ENCODE measurements around the gene ASAP2. TPM values are rescaled to one million over a fixed set of nuclear protein-coding genes. Genes with fewer than 3 reads are reported as not detected.

The ASAP2 gene
- total RNA-seq, 2 experiments from 2014 or later, result 0.27 TPM; not detected in 1

- no peak overlapping the region for H3K4me2 ChIP-seq (ENCODE audit: low read length)
- POLR2A ChIA-PET, result interaction anchor here (0.6 kb wide), 2 partner anchors 33 to 38 kb away, joined by 3 to 6 read pairs; no protein-coding TSS in a partner anchor
Observed at GRCh38 chr2:9232886-9233285, 26.3 kb downstream of the ASAP2 start.

GRCh38 chr2:9234680-9235146, 28.1 kb downstream of the ASAP2 start:
- H3K4me2 ChIP-seq (ENCODE audit: low read length), result no peak overlapping the region
- ChIA-PET CTCF (ENCODE audit: unreplicated experiment) (no interaction called here), POLR2A (interaction anchor here (0.6 kb wide), 1 partner anchor 207 kb away, joined by 3 read pairs; no protein-coding TSS in a partner anchor)
- no peak for DNase-seq (ENCODE audit: low spot score)
- no peak overlapping the region for H3K27ac ChIP-seq (ENCODE audit: low read depth, low read length, poor library complexity, severe bottlenecking)
- no TSS peak for BruUV-seq (replicated peaks)
- no peaks in the 10 kb centered on the region for H3K9me2 ChIP-seq (ENCODE audit: insufficient read depth, low read length)
- H3K9me3 ChIP-seq (ENCODE audit: low read length), result no peaks in the 10 kb centered on the region
- intact Hi-C loops (cut with micrococcal nuclease; ENCODE audit: unreplicated experiment), result no loop called here
- no peak overlapping the region for H3K4me3 ChIP-seq (ENCODE audit: low read depth, low read length, poor library complexity, severe bottlenecking)
- no peaks in the 10 kb centered on the region for H3K36me3 ChIP-seq (ENCODE audit: insufficient read depth, low read length)
- no peaks in the 10 kb centered on the region for H3K4me1 ChIP-seq (ENCODE audit: insufficient read depth, low read length, poor library complexity, severe bottlenecking)
- no peak for TF ChIP-seq EZH2phosphoT487 (IDR thresholded peaks at IDR 0.05; ENCODE audit: borderline replicate concordance, low read depth, low read length)
- TF ChIP-seq, protein P1, sequence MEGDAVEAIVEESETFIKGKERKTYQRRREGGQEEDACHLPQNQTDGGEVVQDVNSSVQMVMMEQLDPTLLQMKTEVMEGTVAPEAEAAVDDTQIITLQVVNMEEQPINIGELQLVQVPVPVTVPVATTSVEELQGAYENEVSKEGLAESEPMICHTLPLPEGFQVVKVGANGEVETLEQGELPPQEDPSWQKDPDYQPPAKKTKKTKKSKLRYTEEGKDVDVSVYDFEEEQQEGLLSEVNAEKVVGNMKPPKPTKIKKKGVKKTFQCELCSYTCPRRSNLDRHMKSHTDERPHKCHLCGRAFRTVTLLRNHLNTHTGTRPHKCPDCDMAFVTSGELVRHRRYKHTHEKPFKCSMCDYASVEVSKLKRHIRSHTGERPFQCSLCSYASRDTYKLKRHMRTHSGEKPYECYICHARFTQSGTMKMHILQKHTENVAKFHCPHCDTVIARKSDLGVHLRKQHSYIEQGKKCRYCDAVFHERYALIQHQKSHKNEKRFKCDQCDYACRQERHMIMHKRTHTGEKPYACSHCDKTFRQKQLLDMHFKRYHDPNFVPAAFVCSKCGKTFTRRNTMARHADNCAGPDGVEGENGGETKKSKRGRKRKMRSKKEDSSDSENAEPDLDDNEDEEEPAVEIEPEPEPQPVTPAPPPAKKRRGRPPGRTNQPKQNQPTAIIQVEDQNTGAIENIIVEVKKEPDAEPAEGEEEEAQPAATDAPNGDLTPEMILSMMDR (conservative IDR thresholded peaks at IDR 0.05; ENCODE audit: low read length), result no peak
- no peaks in the 10 kb centered on the region for H4K20me1 ChIP-seq (ENCODE audit: insufficient read depth, low read length)
- H2AFZ ChIP-seq (ENCODE audit: low read length), result no peak overlapping the region
- H3K79me2 ChIP-seq (ENCODE audit: insufficient read depth, low read depth, low read length), result no peaks in the 10 kb centered on the region

More at GRCh38 chr2:9232886-9233285, 26.3 kb downstream of the ASAP2 start:
- no peak overlapping the region for H3K27ac ChIP-seq (ENCODE audit: low read depth, low read length, poor library complexity, severe bottlenecking)
- H4K20me1 ChIP-seq (ENCODE audit: insufficient read depth, low read length), result no peaks in the 10 kb centered on the region
- CTCF ChIA-PET (ENCODE audit: unreplicated experiment), result no interaction called here
- no peaks in the 10 kb centered on the region for H3K36me3 ChIP-seq (ENCODE audit: insufficient read depth, low read length)
- no peaks in the 10 kb centered on the region for H3K9me3 ChIP-seq (ENCODE audit: low read length)
- intact Hi-C loops (cut with micrococcal nuclease; ENCODE audit: unreplicated experiment), result no loop called here
- TF ChIP-seq EZH2phosphoT487 (IDR thresholded peaks at IDR 0.05; ENCODE audit: borderline replicate concordance, low read depth, low read length), result no peak
- TF ChIP-seq, protein P1 (conservative IDR thresholded peaks at IDR 0.05; ENCODE audit: low read length), result no peak
- DNase-seq (ENCODE audit: low spot score), result no peak
- H2AFZ ChIP-seq (ENCODE audit: low read length), result no peak overlapping the region
- H3K4me1 ChIP-seq (ENCODE audit: insufficient read depth, low read length, poor library complexity, severe bottlenecking), result no peaks in the 10 kb centered on the region
- no peak overlapping the region for H3K4me3 ChIP-seq (ENCODE audit: low read depth, low read length, poor library complexity, severe bottlenecking)
- BruUV-seq (replicated peaks), result no TSS peak
- no peaks in the 10 kb centered on the region for H3K9me2 ChIP-seq (ENCODE audit: insufficient read depth, low read length)
- H3K79me2 ChIP-seq (ENCODE audit: insufficient read depth, low read depth, low read length), result no peaks in the 10 kb centered on the region
